ENCODE data around the gene OCRL. TPM values are rescaled to one million over a fixed set of nuclear protein-coding genes. Genes with fewer than 3 reads are reported as not detected.

Gene OCRL
- total and polyA plus RNA-seq, 2 experiments from 2014 or later, result 3.9 to 16.5 TPM

DNA sequence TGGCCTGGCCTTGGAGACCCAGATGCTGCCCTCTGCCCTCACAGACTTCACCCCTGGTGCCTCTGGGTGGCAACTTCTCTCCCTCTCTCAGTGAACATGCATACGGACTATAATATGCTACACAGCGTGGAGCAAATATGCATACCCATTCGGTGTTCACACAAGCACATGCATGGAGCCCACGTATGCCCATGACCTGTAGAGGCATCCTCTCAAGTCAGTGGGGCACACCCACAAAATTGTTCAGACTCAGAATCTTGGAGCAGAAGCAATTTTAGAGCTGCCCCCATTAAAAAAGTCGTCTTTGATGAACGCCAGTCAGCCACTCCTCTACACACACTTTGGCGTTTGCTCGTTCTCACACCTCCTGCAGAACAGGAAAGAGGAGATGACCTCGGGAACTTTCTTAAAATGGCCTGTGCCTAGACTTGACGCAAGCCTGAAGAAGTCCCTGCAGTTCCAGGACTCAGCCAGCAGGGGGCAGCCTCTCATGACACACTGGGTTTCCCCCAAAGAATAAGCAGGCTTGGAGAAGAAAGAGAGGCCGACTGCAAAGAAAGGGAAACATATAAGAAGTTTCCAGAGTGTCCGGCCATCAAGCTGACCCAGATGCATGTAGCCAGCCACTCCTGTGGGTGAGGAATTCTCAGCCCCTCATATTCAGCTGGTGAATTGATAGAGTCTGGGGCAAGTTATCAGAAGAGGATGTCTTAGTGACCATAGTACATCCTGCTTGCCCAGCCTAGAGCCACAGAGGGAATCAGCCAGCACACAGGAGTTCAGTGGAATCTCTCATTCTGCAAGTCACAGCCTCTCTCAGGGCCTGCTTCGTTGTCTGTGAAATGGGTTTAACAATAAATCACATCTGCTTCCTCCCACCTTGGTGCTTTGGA, 97.4 kb downstream of the OCRL start:
- no peaks in the 10 kb centered on the region for H3K27me3 ChIP-seq (ENCODE audit: insufficient read depth)
- peaks cover 6% of the 10 kb centered on the region; the same call in 1 of the 3 replicates for H3K4me1 Mint-ChIP-seq
- H3K36me3 ChIP-seq (ENCODE audit: insufficient read depth), result no peaks in the 10 kb centered on the region
- H3K79me2 ChIP-seq (replicated peaks; ENCODE audit: insufficient read depth), result no peaks in the 10 kb centered on the region
- no peak for TF ChIP-seq JUNB (IDR thresholded peaks at IDR 0.05; ENCODE audit: unreplicated experiment)
- TF ChIP-seq, protein P1, sequence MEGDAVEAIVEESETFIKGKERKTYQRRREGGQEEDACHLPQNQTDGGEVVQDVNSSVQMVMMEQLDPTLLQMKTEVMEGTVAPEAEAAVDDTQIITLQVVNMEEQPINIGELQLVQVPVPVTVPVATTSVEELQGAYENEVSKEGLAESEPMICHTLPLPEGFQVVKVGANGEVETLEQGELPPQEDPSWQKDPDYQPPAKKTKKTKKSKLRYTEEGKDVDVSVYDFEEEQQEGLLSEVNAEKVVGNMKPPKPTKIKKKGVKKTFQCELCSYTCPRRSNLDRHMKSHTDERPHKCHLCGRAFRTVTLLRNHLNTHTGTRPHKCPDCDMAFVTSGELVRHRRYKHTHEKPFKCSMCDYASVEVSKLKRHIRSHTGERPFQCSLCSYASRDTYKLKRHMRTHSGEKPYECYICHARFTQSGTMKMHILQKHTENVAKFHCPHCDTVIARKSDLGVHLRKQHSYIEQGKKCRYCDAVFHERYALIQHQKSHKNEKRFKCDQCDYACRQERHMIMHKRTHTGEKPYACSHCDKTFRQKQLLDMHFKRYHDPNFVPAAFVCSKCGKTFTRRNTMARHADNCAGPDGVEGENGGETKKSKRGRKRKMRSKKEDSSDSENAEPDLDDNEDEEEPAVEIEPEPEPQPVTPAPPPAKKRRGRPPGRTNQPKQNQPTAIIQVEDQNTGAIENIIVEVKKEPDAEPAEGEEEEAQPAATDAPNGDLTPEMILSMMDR (conservative IDR thresholded peaks at IDR 0.05; ENCODE audit: low read depth in 2 of 2), result peak; percentile 73 to 83
- no peaks in the 10 kb centered on the region for H3K9me3 Mint-ChIP-seq
- no peaks in the 10 kb centered on the region for H3F3A ChIP-seq (replicated peaks; ENCODE audit: low read depth)
- ATAC-seq, result peak; percentile 67
- no peaks in the 10 kb centered on the region for H3K36me3 Mint-ChIP-seq (ENCODE audit: low read depth)
- H3K4me1 ChIP-seq (ENCODE audit: insufficient read depth), result no peaks in the 10 kb centered on the region; the same call in 1 of the 2 replicates
- H3K4me3 Mint-ChIP-seq, result no peak overlapping the region
- H3K4me2 ChIP-seq, result no peak overlapping the region
- no peak overlapping the region for H3K27ac ChIP-seq (ENCODE audit: low read depth)
- no peak overlapping the region for H3K4me3 ChIP-seq
- H3K27me3 Mint-ChIP-seq (ENCODE audit: insufficient read depth, low read depth, poor library complexity), result peaks cover 1% of the 10 kb centered on the region
- H4K20me1 ChIP-seq (replicated peaks; ENCODE audit: insufficient read depth), result no peaks in the 10 kb centered on the region
- H3K27ac Mint-ChIP-seq, result no peak overlapping the region
- DNase-seq (ENCODE audit: low spot score), result peak; percentile 75
- H2AFZ ChIP-seq, result no peak overlapping the region
- H3K9me2 ChIP-seq (ENCODE audit: insufficient read depth), result no peaks in the 10 kb centered on the region

DNA sequence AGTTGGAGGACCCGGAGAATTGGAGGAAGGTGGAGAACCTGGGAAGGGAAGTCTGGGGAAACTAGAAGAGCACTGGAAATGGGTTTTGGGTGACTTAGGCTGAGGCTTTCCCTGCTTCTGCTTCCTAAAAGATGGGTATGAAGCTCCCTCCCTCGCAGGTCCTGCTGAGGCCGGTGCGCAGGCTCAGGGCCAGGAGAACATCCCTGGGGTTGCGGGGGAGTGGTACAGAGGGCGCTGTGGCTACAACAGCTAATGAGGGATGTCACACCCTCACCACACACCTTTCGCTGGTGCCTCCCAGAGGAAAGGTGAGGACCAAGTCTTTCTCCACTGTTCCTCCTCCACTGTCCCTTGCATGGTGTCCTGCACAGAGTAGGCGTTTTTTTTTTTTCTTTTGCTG, 98.9 kb downstream of the OCRL start:
- Histone ChIP-seq H3K4me2 (no peak overlapping the region), H3K9me2 (ENCODE audit: insufficient read depth) (no peaks in the 10 kb centered on the region), H3K27ac (ENCODE audit: low read depth) (no peak overlapping the region), H3K79me2 (replicated peaks; ENCODE audit: insufficient read depth) (no peaks in the 10 kb centered on the region), H3K27me3 (ENCODE audit: insufficient read depth) (no peaks in the 10 kb centered on the region), H3K4me3 (no peak overlapping the region), H3K4me1 (ENCODE audit: insufficient read depth) (no peaks in the 10 kb centered on the region; the same call in 1 of the 2 replicates), H4K20me1 (replicated peaks; ENCODE audit: insufficient read depth) (no peaks in the 10 kb centered on the region), H2AFZ (no peak overlapping the region), H3K36me3 (ENCODE audit: insufficient read depth) (no peaks in the 10 kb centered on the region), H3F3A (replicated peaks; ENCODE audit: low read depth) (no peaks in the 10 kb centered on the region)
- Mint-ChIP-seq H3K4me1 (peaks cover 6% of the 10 kb centered on the region; the same call in 1 of the 3 replicates), H3K9me3 (no peaks in the 10 kb centered on the region), H3K36me3 (ENCODE audit: low read depth) (no peaks in the 10 kb centered on the region), H3K27ac (no peak overlapping the region), H3K4me3 (no peak overlapping the region), H3K27me3 (ENCODE audit: insufficient read depth, low read depth, poor library complexity) (peaks cover 3% of the 10 kb centered on the region)
- DNase-seq (ENCODE audit: low spot score) (peak; percentile 27), ATAC-seq (peak; percentile 73)
- TF ChIP-seq NANOG (IDR thresholded peaks at IDR 0.05; ENCODE audit: borderline replicate concordance), result no peak
- TF ChIP-seq, protein P1 (conservative IDR thresholded peaks at IDR 0.05; ENCODE audit: low read depth in 2 of 2), result peak in 1 of 2 experiments; percentile 53; a peak in 3 of 4 replicates

DNA sequence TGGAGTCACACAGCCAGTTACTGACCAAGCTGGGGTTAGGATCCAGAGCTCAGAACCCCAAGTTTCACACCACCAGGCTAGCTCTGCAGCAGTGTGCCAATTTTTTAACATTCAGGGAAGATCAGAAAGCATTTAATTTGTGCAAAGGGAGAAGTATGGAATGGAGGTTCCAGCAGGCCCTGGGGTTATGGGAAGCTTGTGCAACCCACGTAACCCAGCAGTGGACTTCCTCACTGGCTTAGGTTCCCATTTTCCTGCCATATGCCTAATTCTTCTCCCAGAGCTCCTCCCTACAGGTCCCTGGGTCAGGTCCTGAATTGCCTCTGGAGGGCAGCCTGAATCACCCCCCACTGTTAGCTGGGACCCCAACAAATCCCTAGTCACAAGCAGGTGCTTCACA, 100.7 kb downstream of the OCRL start:
- Histone ChIP-seq H3K4me3 (no peak overlapping the region), H3K36me3 (ENCODE audit: insufficient read depth) (no peaks in the 10 kb centered on the region), H3K79me2 (replicated peaks; ENCODE audit: insufficient read depth) (no peaks in the 10 kb centered on the region), H4K20me1 (replicated peaks; ENCODE audit: insufficient read depth) (no peaks in the 10 kb centered on the region), H3K4me1 (ENCODE audit: insufficient read depth) (no peaks in the 10 kb centered on the region; the same call in 1 of the 2 replicates), H3K9me2 (ENCODE audit: insufficient read depth) (no peaks in the 10 kb centered on the region), H3F3A (replicated peaks; ENCODE audit: low read depth) (no peaks in the 10 kb centered on the region), H3K27me3 (ENCODE audit: insufficient read depth) (no peaks in the 10 kb centered on the region), H3K27ac (ENCODE audit: low read depth) (no peak overlapping the region), H3K4me2 (no peak overlapping the region), H2AFZ (no peak overlapping the region)
- Mint-ChIP-seq H3K27ac (no peak overlapping the region), H3K9me3 (no peaks in the 10 kb centered on the region), H3K27me3 (ENCODE audit: insufficient read depth, low read depth, poor library complexity) (peaks cover 3% of the 10 kb centered on the region), H3K4me3 (no peak overlapping the region), H3K36me3 (ENCODE audit: low read depth) (no peaks in the 10 kb centered on the region), H3K4me1 (peaks cover 6% of the 10 kb centered on the region; the same call in 1 of the 3 replicates)
- DNase-seq (ENCODE audit: low spot score) (no peak), ATAC-seq (no peak)
- no peak for TF ChIP-seq EZH2 (IDR thresholded peaks at IDR 0.05; ENCODE audit: low read depth, unreplicated experiment)
- no peak for TF ChIP-seq STAT1 (IDR thresholded peaks at IDR 0.05; ENCODE audit: unreplicated experiment)
- no peak for TF ChIP-seq CREB1 (CRISPR knock-in tag; IDR thresholded peaks at IDR 0.05; ENCODE audit: low read depth)
- no peak for TF ChIP-seq POLR2AphosphoS5 (IDR thresholded peaks at IDR 0.05; ENCODE audit: low read depth)
- TF ChIP-seq, protein P2, sequence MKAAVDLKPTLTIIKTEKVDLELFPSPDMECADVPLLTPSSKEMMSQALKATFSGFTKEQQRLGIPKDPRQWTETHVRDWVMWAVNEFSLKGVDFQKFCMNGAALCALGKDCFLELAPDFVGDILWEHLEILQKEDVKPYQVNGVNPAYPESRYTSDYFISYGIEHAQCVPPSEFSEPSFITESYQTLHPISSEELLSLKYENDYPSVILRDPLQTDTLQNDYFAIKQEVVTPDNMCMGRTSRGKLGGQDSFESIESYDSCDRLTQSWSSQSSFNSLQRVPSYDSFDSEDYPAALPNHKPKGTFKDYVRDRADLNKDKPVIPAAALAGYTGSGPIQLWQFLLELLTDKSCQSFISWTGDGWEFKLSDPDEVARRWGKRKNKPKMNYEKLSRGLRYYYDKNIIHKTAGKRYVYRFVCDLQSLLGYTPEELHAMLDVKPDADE (IDR thresholded peaks at IDR 0.05), result no peak
- TF ChIP-seq NANOG (IDR thresholded peaks at IDR 0.05; ENCODE audit: borderline replicate concordance), result no peak
- no peak for TF ChIP-seq ZNF331 (CRISPR knock-in tag; IDR thresholded peaks at IDR 0.05; ENCODE audit: low read depth)
- no peak for TF ChIP-seq EZH2phosphoT487 (IDR thresholded peaks at IDR 0.05; ENCODE audit: unreplicated experiment)
